Mesendoderm (in vitro differentiated cells): ENCODE data around the gene ACSF3.

Experiments used
- DNase-seq: peaks from one replicate; pipeline ENCODE4 v3.0.0; 2013
- H2AK5ac ChIP-seq: 2 replicates; pipeline ENCODE4 v1.6.1; 2013; ENCODE audit warnings: low read length, inconsistent platforms
- H2BK120ac ChIP-seq: 2 replicates; pipeline ENCODE4 v1.6.1; 2013; ENCODE audit warnings: low read depth, mild to moderate bottlenecking, low read length, moderate library complexity, mixed read lengths
- H2BK15ac ChIP-seq: replicated peaks from 2 replicates; pipeline ENCODE4 v1.6.1; 2013; ENCODE audit warnings: low read depth, mild to moderate bottlenecking, moderate library complexity
- H2BK5ac ChIP-seq: 2 replicates; pipeline ENCODE4 v1.6.1; 2013; ENCODE audit warnings: low read length, inconsistent platforms
- H3K18ac ChIP-seq: 2 replicates; pipeline ENCODE4 v1.6.1; 2013; ENCODE audit warnings: mild to moderate bottlenecking, low read length, mixed read lengths
- H3K23ac ChIP-seq: one replicate; pipeline ENCODE4 v1.6.1; 2013; ENCODE audit warnings: low read length
- H3K27ac ChIP-seq: 2 replicates; pipeline ENCODE4 v1.5.1; 2013; ENCODE audit warnings: low read depth, mild to moderate bottlenecking, inconsistent platforms, low read length, moderate library complexity
- H3K27me3 ChIP-seq: 2 replicates; pipeline ENCODE4 v1.6.1; 2013; ENCODE audit warnings: low read length, control low read depth, mild to moderate bottlenecking, inconsistent platforms; ENCODE audit not compliant: insufficient read depth, poor library complexity
- H3K36me3 ChIP-seq: 2 replicates; pipeline ENCODE4 v1.6.1; 2013; ENCODE audit warnings: low read length, inconsistent platforms; ENCODE audit not compliant: control insufficient read depth, insufficient read depth
- H3K4ac ChIP-seq: one replicate; pipeline ENCODE4 v1.6.1; 2013; ENCODE audit warnings: low read depth, mild to moderate bottlenecking, low read length, moderate library complexity
- H3K4me1 ChIP-seq: 2 replicates; pipeline ENCODE4 v1.6.1; 2013; ENCODE audit warnings: low read depth, low read length, inconsistent platforms; ENCODE audit not compliant: control insufficient read depth
- H3K4me2 ChIP-seq: 2 replicates; pipeline ENCODE4 v1.6.1; 2013; ENCODE audit warnings: low read length
- H3K4me3 ChIP-seq: 2 replicates; pipeline ENCODE4 v1.5.1; 2013; ENCODE audit warnings: mild to moderate bottlenecking, low read length
- H3K56ac ChIP-seq: one replicate; pipeline ENCODE4 v1.6.1; 2013; ENCODE audit warnings: low read length
- H3K79me1 ChIP-seq: 2 replicates; pipeline ENCODE4 v1.6.1; 2013; ENCODE audit warnings: low read length, inconsistent platforms
- H3K79me2 ChIP-seq: 2 replicates; pipeline ENCODE4 v1.6.1; 2013; ENCODE audit warnings: mild to moderate bottlenecking, low read length; ENCODE audit not compliant: control insufficient read depth, insufficient read depth
- H3K9ac ChIP-seq: 2 replicates; pipeline ENCODE4 v1.6.1; 2013; ENCODE audit warnings: low read length, inconsistent platforms
- H4K5ac ChIP-seq: one replicate; pipeline ENCODE4 v1.6.1; 2013; ENCODE audit warnings: low read length
- H4K8ac ChIP-seq: one replicate; pipeline ENCODE4 v1.6.1; 2013; ENCODE audit warnings: low read depth, mild to moderate bottlenecking, control low read depth, low read length, moderate library complexity
- WGBS: extraction: QIAGEN DNeasy Blood & Tissue Kit; methylation state at CpG from one replicate; pipeline ENCODE4 v1.1.7; 2013; ENCODE audit warnings: low lambda C conversion rate, missing lambda C conversion rate; ENCODE audit not compliant: insufficient coverage; ENCODE audit errors: extremely low coverage; 5-methylcytosine and 5-hydroxymethylcytosine counted together

Gene ACSF3

GRCh38 chr16:89078172-89078571 is 15.5 kb upstream of the ACSF3 start:
- Histone ChIP-seq H2AK5ac (no peak overlapping the region), H3K4me2 (no peak overlapping the region), H4K8ac (no peak overlapping the region), H3K27ac (no peak overlapping the region), H4K5ac (no peak overlapping the region), H3K36me3 (no peaks in the 10 kb centered on the region), H3K4me3 (no peak overlapping the region), H3K27me3 (no peaks in the 10 kb centered on the region), H2BK15ac (no peak overlapping the region), H2BK120ac (no peak overlapping the region), H3K4ac (no peak overlapping the region), H3K79me2 (no peaks in the 10 kb centered on the region), H2BK5ac (no peak overlapping the region), H3K79me1 (no peaks in the 10 kb centered on the region), H3K23ac (no peak overlapping the region), H3K9ac (no peak overlapping the region), H3K56ac (no peak overlapping the region), H3K4me1 (no peaks in the 10 kb centered on the region), H3K18ac (no peak overlapping the region)
- no peak for DNase-seq
- no CpG with 5 or more reads among the region's 8 CpGs for WGBS

- no peak overlapping the region for H3K56ac ChIP-seq
- no peaks in the 10 kb centered on the region for H3K27me3 ChIP-seq
- no peak overlapping the region for H3K9ac ChIP-seq
- H3K4me3 ChIP-seq = no peak overlapping the region
- H3K18ac ChIP-seq = no peak overlapping the region
- no CpG with 5 or more reads among the region's 19 CpGs for WGBS
- no peaks in the 10 kb centered on the region for H3K79me1 ChIP-seq
- no peaks in the 10 kb centered on the region for H3K36me3 ChIP-seq
- H2BK120ac ChIP-seq = no peak overlapping the region
- no peak overlapping the region for H3K27ac ChIP-seq
- H3K4me1 ChIP-seq = no peaks in the 10 kb centered on the region
- H3K4me2 ChIP-seq = no peak overlapping the region
- no peak overlapping the region for H4K8ac ChIP-seq
- no peak overlapping the region for H2BK15ac ChIP-seq
- no peak overlapping the region for H3K4ac ChIP-seq
- H3K23ac ChIP-seq = no peak overlapping the region
- H3K79me2 ChIP-seq = no peaks in the 10 kb centered on the region
- H2AK5ac ChIP-seq = no peak overlapping the region
- no peak for DNase-seq
- H2BK5ac ChIP-seq = no peak overlapping the region
- no peak overlapping the region for H4K5ac ChIP-seq
Measured at GRCh38 chr16:89079434-89079980, 14.1 kb upstream of the ACSF3 start.

- Histone ChIP-seq H4K5ac (no peak overlapping the region), H2AK5ac (no peak overlapping the region), H3K18ac (no peak overlapping the region), H3K56ac (no peak overlapping the region), H3K4me3 (no peak overlapping the region), H3K27ac (no peak overlapping the region), H3K79me2 (no peaks in the 10 kb centered on the region), H3K79me1 (no peaks in the 10 kb centered on the region), H2BK120ac (no peak overlapping the region), H3K4ac (no peak overlapping the region), H3K36me3 (no peaks in the 10 kb centered on the region), H4K8ac (no peak overlapping the region), H3K9ac (no peak overlapping the region), H3K23ac (no peak overlapping the region), H2BK5ac (no peak overlapping the region), H3K4me1 (no peaks in the 10 kb centered on the region), H2BK15ac (no peak overlapping the region), H3K27me3 (no peaks in the 10 kb centered on the region), H3K4me2 (no peak overlapping the region)
- WGBS = no CpG with 5 or more reads among the region's 33 CpGs
- DNase-seq = no peak
Measured at GRCh38 chr16:89080196-89080853, 13.3 kb upstream of the ACSF3 start.

- H4K8ac ChIP-seq = no peak overlapping the region
- no peak overlapping the region for H3K23ac ChIP-seq
- H3K27me3 ChIP-seq = no peaks in the 10 kb centered on the region
- H2BK15ac ChIP-seq = no peak overlapping the region
- H3K9ac ChIP-seq = no peak overlapping the region
- no peak overlapping the region for H2BK120ac ChIP-seq
- no peak overlapping the region for H3K56ac ChIP-seq
- H3K79me2 ChIP-seq = no peaks in the 10 kb centered on the region
- H3K4ac ChIP-seq = no peak overlapping the region
- no peaks in the 10 kb centered on the region for H3K79me1 ChIP-seq
- no peak overlapping the region for H2BK5ac ChIP-seq
- no peak overlapping the region for H3K27ac ChIP-seq
- no peak overlapping the region for H2AK5ac ChIP-seq
- H3K18ac ChIP-seq = no peak overlapping the region
- no peak for DNase-seq
- no peak overlapping the region for H3K4me2 ChIP-seq
- no peak overlapping the region for H3K4me3 ChIP-seq
- H3K4me1 ChIP-seq = no peaks in the 10 kb centered on the region
- H4K5ac ChIP-seq = no peak overlapping the region
- no peaks in the 10 kb centered on the region for H3K36me3 ChIP-seq
- WGBS = no CpG with 5 or more reads among the region's 13 CpGs
Measured at GRCh38 chr16:89081556-89081955, 12.1 kb upstream of the ACSF3 start.

- Histone ChIP-seq H2BK15ac (no peak overlapping the region), H3K9ac (no peak overlapping the region), H3K4me2 (no peak overlapping the region), H3K27ac (no peak overlapping the region), H3K18ac (no peak overlapping the region), H3K36me3 (no peaks in the 10 kb centered on the region), H2BK120ac (no peak overlapping the region), H3K79me2 (no peaks in the 10 kb centered on the region), H3K27me3 (no peaks in the 10 kb centered on the region), H3K79me1 (no peaks in the 10 kb centered on the region), H3K4me1 (no peaks in the 10 kb centered on the region), H2AK5ac (no peak overlapping the region), H4K5ac (no peak overlapping the region), H4K8ac (no peak overlapping the region), H2BK5ac (no peak overlapping the region), H3K4me3 (no peak overlapping the region), H3K23ac (no peak overlapping the region), H3K4ac (no peak overlapping the region), H3K56ac (no peak overlapping the region)
- no peak for DNase-seq
- WGBS = no CpG with 5 or more reads among the region's 12 CpGs
Measured at GRCh38 chr16:89084411-89084810, 9.2 kb upstream of the ACSF3 start.
